K562 treated with DMSO at 1 percent for 4 hours (cell line): ENCODE results near the gene DCBLD1. TPM values are rescaled to one million over a fixed set of nuclear protein-coding genes. Genes with fewer than 3 reads are reported as not detected.

Experiments used
- total RNA-seq: library from RNA; unstranded; fragments of 300-600 nt; gene quantifications from 2 replicates; pipeline ENCODE4 v1.2.3, GENCODE V29; 2022; ENCODE audit not compliant: insufficient read depth

The DCBLD1 gene
- 7.2 and 7.9 TPM in 2 replicates for total RNA-seq

GRCh38 chr6:117482240-117483003, at the start of gene DCBLD1:
TSS of gene DCBLD1 (plus strand) at chr6:117482674. CDS start at chr6:117482782, 108 bp downstream.

Other genes with a start within 250 kb of the DCBLD1 start
- not detected in 2 replicates for gene VGLL2, start 217.1 kb upstream of the DCBLD1 start, total RNA-seq
- gene ROS1, start 56.7 kb upstream of the DCBLD1 start, total RNA-seq = not detected in 2 replicates
- 11.8 and 14.3 TPM in 2 replicates for gene GOPC, start 119.8 kb downstream of the DCBLD1 start, total RNA-seq
- 21.7 and 23.7 TPM in 2 replicates for gene NUS1, start 192.8 kb downstream of the DCBLD1 start, total RNA-seq